ENCODE data around the gene HIVEP3.
A peak's percentile ranks its signal among the peaks of the same experiment; 100 is the strongest.

Gene HIVEP3

DNA sequence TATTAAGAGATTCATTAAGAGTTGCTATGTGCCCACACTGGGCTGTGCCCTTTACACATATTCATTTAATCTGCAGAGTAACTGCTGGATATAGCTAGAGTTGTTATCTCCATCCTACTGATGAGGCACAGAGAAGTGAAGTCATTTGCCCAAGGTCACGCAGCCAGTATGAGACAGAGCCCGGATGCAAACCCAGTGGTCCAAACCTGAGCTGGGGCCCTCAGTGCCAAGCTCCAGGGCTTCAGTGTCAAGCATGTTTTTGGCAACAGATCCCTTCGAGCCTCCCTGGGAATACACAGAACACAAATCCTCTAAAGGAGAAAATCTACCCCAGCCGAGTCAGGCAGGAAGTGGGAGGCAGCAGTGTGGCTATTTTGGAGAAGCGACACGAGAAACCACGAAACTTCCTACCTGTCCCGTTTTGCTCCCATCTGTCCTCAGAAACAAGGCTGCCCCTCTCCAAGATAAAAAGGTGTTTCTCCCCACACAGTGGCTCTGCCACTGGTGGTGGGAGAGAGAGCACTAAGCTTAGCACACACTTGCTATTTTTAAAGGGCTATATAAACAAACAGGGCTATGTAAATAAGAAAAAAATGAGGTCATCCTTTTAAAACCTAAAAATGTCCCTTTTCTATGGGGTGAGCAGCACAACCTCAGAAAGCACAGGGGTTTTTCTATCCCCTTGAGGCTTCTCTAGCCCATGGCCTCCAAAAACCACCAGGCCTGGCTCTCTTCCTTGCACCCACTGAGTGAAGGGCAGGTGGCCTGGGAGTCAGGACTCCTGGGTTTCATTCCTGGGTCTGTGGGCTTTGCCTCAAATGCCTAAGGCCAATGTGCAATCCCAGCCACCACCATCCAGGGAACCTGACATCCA, 295.6 kb downstream of the HIVEP3 start:
- H3K4me3 ChIP-seq (ENCODE audit: low read depth, low read length): no peak overlapping the region
- H3K27ac ChIP-seq (ENCODE audit: extremely low read depth, low read depth, low read length): no peak overlapping the region
- no peaks in the 10 kb centered on the region for H3K36me3 ChIP-seq (ENCODE audit: control insufficient read depth in 2 of 2, insufficient read depth in 1 of 2, low read length in 2 of 2)
- ChIA-PET CTCF (interaction anchor here (0.7 kb wide), 1 partner anchor 1125 kb away, joined by 4 read pairs; no protein-coding TSS in a partner anchor), POLR2A (no interaction called here)
- peaks cover 7% of the 10 kb centered on the region for H3K4me1 ChIP-seq (ENCODE audit: control insufficient read depth, insufficient read depth, low read length)
- TF ChIP-seq, protein P1, sequence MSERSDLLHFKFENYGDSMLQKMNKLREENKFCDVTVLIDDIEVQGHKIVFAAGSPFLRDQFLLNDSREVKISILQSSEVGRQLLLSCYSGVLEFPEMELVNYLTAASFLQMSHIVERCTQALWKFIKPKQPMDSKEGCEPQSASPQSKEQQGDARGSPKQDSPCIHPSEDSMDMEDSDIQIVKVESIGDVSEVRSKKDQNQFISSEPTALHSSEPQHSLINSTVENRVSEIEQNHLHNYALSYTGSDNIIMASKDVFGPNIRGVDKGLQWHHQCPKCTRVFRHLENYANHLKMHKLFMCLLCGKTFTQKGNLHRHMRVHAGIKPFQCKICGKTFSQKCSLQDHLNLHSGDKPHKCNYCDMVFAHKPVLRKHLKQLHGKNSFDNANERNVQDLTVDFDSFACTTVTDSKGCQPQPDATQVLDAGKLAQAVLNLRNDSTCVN (tag by site-specific recombination; optimal IDR thresholded peaks at IDR 0.05): no peak
- TF ChIP-seq, protein P2, sequence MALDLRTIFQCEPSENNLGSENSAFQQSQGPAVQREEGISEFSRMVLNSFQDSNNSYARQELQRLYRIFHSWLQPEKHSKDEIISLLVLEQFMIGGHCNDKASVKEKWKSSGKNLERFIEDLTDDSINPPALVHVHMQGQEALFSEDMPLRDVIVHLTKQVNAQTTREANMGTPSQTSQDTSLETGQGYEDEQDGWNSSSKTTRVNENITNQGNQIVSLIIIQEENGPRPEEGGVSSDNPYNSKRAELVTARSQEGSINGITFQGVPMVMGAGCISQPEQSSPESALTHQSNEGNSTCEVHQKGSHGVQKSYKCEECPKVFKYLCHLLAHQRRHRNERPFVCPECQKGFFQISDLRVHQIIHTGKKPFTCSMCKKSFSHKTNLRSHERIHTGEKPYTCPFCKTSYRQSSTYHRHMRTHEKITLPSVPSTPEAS (tag by site-specific recombination; IDR thresholded peaks at IDR 0.05): no peak
- TF ChIP-seq SP3 (tag by site-specific recombination; IDR thresholded peaks at IDR 0.05) (no peak), KLF8 (tag by site-specific recombination; IDR thresholded peaks at IDR 0.05) (no peak), OSR2 (tag by site-specific recombination; IDR thresholded peaks at IDR 0.05) (peak; percentile 80), ZNF274 (IDR thresholded peaks at IDR 0.05; ENCODE audit: low read length) (no peak), ZNF274 (tag by site-specific recombination; IDR thresholded peaks at IDR 0.05; ENCODE audit: borderline replicate concordance) (no peak), WT1 (tag by site-specific recombination; IDR thresholded peaks at IDR 0.05) (no peak), ZNF140 (tag by site-specific recombination; IDR thresholded peaks at IDR 0.05) (no peak), ZNF366 (tag by site-specific recombination; conservative IDR thresholded peaks at IDR 0.05) (0 out of 2 replicates have a peak, but pooled peaks have one; percentile 16), ZNF768 (tag by site-specific recombination; IDR thresholded peaks at IDR 0.05) (0 out of 2 replicates have a peak, but pooled peaks have one; percentile 19), ZXDB (tag by site-specific recombination; IDR thresholded peaks at IDR 0.05) (0 out of 2 replicates have a peak, but pooled peaks have one; percentile 19)
- TF ChIP-seq, protein P3, sequence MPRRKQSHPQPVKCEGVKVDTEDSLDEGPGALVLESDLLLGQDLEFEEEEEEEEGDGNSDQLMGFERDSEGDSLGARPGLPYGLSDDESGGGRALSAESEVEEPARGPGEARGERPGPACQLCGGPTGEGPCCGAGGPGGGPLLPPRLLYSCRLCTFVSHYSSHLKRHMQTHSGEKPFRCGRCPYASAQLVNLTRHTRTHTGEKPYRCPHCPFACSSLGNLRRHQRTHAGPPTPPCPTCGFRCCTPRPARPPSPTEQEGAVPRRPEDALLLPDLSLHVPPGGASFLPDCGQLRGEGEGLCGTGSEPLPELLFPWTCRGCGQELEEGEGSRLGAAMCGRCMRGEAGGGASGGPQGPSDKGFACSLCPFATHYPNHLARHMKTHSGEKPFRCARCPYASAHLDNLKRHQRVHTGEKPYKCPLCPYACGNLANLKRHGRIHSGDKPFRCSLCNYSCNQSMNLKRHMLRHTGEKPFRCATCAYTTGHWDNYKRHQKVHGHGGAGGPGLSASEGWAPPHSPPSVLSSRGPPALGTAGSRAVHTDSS (tag by site-specific recombination; IDR thresholded peaks at IDR 0.05): no peak
- TF ChIP-seq, protein P4, sequence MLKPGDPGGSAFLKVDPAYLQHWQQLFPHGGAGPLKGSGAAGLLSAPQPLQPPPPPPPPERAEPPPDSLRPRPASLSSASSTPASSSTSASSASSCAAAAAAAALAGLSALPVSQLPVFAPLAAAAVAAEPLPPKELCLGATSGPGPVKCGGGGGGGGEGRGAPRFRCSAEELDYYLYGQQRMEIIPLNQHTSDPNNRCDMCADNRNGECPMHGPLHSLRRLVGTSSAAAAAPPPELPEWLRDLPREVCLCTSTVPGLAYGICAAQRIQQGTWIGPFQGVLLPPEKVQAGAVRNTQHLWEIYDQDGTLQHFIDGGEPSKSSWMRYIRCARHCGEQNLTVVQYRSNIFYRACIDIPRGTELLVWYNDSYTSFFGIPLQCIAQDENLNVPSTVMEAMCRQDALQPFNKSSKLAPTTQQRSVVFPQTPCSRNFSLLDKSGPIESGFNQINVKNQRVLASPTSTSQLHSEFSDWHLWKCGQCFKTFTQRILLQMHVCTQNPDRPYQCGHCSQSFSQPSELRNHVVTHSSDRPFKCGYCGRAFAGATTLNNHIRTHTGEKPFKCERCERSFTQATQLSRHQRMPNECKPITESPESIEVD (tag by site-specific recombination; IDR thresholded peaks at IDR 0.05): peak; percentile 90
- TF ChIP-seq, protein P5, sequence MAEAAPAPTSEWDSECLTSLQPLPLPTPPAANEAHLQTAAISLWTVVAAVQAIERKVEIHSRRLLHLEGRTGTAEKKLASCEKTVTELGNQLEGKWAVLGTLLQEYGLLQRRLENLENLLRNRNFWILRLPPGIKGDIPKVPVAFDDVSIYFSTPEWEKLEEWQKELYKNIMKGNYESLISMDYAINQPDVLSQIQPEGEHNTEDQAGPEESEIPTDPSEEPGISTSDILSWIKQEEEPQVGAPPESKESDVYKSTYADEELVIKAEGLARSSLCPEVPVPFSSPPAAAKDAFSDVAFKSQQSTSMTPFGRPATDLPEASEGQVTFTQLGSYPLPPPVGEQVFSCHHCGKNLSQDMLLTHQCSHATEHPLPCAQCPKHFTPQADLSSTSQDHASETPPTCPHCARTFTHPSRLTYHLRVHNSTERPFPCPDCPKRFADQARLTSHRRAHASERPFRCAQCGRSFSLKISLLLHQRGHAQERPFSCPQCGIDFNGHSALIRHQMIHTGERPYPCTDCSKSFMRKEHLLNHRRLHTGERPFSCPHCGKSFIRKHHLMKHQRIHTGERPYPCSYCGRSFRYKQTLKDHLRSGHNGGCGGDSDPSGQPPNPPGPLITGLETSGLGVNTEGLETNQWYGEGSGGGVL (tag by site-specific recombination; IDR thresholded peaks at IDR 0.05): peak; percentile 52
- TF ChIP-seq, protein P6, sequence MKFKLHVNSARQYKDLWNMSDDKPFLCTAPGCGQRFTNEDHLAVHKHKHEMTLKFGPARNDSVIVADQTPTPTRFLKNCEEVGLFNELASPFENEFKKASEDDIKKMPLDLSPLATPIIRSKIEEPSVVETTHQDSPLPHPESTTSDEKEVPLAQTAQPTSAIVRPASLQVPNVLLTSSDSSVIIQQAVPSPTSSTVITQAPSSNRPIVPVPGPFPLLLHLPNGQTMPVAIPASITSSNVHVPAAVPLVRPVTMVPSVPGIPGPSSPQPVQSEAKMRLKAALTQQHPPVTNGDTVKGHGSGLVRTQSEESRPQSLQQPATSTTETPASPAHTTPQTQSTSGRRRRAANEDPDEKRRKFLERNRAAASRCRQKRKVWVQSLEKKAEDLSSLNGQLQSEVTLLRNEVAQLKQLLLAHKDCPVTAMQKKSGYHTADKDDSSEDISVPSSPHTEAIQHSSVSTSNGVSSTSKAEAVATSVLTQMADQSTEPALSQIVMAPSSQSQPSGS (tag by site-specific recombination; IDR thresholded peaks at IDR 0.05; ENCODE audit: low read depth): peak; percentile 76
- H3K9me3 ChIP-seq (ENCODE audit: control insufficient read depth, insufficient read depth, low read depth, low read length): no peaks in the 10 kb centered on the region

All from HEK293 (cell line).